Bone marrow (tissue), 2 donors: Measurements from ENCODE around the gene CLBA1.

Source experiments
- DNase-seq, 2 donors: peaks; one replicate each; lab custom pipeline; 2025; lab: John Stamatoyannopoulos, UW

The CLBA1 gene

GRCh38 chr14:104979758-104980610 is 5.6 kb upstream of the CLBA1 start:
- no peak for DNase-seq

- DNase-seq: no peak
Observed at GRCh38 chr14:104980611-104981531, 4.7 kb upstream of the CLBA1 start.

GRCh38 chr14:104981699-104982541 is 3.7 kb upstream of the CLBA1 start:
- no peak for DNase-seq

DNA sequence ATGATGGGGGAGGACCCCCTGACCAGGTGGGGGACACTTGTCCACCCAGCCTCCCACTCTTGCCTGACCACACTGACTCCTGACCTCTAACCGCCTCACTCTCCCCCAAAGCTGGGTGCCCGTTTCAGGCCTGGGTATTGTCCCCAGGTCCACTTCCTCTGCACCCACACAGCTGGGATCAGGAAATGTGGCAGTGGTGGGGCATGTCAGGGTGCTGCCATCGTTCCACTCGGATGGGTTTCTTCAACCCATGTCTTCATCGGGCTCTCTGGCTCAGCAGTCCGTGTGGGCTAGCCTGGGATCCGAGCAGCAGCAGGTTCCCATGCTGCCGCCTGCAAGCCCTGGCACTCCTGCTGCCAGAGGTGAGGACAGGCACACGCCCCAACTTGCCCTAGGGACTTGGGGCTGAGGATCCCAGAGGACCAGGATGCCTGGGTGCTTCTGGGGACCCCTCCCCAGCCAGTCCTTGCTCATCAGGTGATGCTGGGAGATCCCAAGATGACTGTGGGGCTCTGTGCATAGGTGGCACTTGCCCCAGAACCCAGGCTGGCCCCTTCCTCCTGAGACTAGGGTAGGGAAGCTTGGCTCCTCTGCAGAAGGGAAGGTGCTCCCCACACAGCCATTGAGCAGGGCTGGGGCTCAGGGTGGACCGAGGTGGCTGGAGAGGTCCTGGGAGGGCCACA is 2.9 kb upstream of the CLBA1 start:
- DNase-seq: no peak

DNA sequence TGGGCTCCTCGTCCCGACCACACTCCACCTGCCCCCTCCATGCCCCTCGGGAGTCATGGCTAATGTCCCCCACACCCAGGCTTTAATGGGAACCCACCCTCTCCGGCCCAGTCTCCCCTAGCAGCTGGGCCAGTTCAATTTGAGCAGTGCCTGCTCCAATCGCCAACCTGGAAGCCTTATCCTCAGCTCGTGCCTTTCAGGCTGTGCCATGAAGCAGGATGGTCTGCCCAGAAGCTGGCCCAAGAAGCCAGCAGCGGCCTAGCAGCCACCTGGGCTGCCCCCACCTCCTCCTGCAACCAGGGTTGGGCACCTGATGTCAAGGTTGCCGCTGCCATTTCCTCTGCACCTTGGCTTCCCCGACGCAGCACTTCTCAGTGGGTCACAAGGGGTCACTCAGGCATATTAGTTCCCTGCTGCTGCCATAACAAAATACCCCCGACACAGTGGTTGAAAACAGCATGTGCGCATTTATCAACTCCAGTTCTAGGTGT is 2.3 kb upstream of the CLBA1 start:
- no peak for DNase-seq

- DNase-seq: no peak
Observed at GRCh38 chr14:104984056-104984894, 1.3 kb upstream of the CLBA1 start.

DNA sequence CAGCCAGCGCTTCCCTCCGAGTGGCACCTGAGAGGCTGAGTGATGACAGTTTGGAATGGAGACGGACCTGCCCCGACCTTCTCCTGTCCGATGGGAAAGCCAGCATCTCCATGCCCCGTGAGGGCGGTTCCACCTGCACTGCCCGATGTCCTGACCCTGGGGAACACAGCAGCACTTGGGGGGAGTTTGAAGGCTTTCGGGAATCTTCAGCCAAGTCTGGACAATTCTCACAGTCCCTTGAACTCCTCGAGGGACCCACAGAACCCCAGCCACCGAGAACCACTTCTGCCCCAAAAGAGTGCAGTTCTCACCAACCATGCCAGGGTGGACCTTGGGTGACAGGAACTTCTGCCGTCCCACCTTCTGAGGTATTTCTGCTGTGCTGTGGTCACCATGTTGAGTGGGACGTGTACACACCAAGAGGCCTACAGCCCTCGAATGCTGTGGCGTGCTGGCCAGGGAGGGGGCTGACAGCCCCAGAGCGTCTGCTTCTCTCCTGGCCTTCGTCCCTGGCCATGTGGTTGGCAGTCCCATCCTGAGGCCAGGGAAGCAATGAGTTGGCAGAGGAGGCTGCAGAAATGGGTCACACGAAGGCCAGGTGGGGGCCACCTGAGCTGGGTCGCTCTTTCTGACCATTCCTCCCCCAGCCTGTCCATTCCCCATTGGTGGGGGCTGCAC is 1.0 kb downstream of the CLBA1 start:
- no peak for DNase-seq

DNA sequence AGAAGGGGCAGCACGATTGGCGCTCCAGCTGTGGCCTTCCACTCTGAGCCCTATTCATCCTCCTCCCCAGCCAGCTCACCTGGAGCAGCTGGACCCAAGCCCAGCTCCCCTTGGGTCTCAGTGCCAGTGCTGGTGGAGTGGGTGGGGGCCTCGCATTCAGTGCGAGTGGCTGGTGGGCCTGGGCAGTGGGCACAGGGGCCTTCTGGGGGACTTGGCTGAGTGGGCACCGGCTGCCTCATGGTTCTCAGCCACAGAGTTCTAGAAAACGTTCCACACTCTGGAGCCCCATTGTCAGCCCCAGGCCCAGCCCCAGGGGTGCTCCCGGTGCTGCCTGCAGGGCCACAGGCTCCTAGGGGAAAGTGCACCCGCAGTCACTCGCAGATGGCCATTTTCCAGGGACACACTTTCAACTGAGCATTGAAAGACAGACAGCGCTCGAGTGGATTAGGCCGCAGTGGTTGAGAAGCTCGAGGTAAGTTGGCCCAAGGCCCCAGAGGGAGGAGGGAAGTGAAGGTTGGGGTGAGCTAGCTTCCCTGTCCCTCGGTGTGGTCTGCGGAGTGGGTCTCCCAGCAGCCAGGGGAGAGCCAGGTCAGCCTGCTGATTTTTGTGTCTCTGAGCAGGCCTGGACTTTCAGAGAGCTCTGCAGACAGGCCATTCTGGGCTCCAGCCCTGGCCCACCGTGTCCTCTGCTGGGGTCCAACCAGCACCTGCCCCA is 3.8 kb downstream of the CLBA1 start:
- no peak for DNase-seq

DNA sequence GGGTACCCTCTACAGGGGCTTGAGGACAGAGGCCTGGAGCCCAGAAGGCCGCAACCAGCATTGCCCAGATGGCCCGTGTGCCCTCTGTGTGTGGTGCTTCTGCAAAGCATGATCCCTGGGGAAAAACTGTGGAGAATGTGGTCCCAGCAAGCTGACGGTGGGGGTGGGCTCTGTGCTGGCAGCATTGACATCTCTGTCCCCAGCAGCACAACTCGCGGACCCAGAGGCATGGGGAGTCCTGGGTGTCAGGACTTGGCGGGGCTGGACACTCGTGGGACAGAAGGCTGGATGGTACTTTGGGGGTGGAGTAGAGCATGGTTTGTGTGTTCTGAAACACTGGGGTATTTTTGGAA is 4.3 kb downstream of the CLBA1 start:
- DNase-seq: no peak

- DNase-seq: no peak
Observed at GRCh38 chr14:104991896-104992230, 6.3 kb downstream of the CLBA1 start.

DNA sequence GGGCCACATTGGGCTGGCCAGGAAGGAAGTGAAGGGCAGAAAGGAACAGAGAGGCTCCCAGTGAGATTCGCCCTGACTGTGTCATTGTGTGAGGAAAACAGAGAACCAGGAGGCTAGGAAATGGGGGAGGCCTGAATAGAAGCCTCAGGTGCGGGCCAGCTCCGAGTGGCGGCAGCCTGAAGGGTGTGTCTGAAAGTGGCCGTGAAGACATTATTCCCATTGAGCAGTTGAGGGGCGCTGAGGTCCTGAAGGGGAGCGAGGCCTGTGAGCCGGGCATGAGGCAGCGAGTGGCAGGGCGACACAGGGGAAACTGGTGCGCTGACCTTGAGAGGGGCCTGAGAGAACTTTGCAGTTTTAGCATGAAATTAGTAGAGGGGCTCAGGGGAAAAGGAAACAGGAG is 6.9 kb downstream of the CLBA1 start:
- DNase-seq: no peak

DNA sequence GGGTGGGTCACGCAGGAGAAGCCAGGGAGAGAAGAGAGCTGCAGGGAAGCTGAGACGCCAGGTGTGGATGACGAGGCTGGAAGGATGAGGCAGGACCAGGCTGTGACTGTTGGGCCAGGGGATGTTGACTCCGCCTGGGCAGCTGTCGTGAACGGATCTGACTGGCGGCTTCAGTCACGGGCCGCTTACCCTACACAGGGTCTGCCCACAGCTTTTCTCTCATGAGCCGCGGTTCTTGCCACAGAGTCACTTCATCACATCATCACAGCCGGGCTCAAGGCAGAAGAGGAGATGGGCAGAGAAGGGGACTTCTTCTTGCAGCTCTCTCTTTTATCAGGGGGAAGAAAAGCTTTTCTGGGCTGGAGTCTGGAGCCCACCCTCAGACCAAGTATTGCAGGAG is 7.7 kb downstream of the CLBA1 start:
- DNase-seq: no peak

DNA sequence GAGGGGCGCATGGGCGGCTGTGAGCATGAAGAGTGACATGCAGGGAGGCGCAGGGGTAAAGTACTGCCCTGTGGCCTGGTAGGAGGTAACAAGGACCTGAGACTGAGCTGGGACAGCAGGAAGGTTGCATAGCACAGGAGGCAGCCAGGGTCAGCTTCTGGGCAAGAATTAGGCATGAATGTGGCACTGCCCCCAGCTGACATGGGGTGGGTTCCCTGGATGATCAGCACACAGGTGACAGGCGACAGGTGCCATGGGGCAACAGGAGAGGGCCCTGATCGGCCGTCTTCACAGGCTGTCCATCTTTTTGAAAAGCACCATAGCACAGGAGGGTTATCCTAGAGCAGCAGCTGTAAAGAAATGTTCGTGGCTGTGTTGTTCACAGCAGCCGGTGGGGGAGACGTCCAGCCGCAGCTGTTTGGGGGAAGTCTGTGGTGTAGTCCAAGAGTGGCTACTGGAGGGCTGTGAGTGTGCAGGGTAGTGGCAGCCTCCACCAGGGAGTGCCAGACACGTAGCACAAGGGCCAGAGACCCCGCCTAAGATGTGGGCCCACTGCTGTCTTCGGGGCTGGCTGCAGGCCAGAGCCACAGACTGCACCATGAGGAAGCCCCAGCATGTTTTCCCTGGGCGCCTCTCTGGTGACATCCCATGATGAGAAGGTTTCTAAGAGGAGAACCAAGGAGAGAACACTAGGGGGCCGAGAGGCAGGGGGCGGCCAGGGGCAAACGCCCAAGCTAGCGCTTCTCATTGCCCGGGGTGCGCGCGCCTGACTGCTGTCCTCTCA is 8.4 kb downstream of the CLBA1 start:
- DNase-seq: peak in 1 of 2 donors; percentile 7

GRCh38 chr14:104994978-104995377 is 9.4 kb downstream of the CLBA1 start:
- DNase-seq: no peak

GRCh38 chr14:104996032-104996431 is 10.4 kb downstream of the CLBA1 start:
- DNase-seq: no peak

DNA sequence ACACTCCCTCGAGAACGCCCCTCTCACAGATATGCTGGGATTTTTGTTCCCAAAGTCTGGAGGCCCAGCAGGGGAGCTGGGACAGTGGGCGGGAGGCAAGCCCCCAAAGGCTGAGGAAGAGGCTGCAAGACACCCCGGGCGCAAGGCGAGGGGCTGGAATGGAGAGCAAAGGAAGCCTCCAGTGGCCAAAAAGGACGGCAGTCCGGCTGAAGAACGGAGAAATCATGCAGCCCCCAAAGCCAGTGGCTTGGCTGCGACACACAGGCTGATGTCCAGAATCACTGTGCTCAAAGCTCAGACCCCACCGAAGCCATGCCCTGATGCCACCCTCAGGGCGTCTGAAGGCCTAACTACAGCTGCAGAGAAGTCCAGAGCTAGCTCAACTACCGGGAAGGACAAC is 10.9 kb downstream of the CLBA1 start:
- DNase-seq: no peak

DNA sequence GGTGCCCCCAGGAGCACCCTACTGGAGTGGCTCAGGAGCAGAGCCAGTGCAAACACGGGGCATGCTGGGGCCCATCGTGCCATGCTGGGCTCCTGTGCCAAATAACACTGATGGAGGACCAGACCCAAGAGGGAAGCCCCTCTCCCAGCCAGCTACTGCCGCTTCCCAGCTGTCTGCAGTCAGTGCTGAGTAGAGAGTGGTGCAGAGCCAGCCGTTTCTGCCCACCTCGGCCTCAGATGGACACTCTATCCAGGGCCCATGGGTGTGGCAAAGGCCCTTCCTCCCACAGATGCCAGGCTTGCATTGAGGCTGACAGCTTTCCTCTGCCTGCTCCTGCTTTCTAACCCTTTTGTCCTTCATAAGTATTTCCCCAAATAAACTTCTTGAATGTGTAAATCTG is 13.2 kb downstream of the CLBA1 start:
- DNase-seq: no peak

DNA sequence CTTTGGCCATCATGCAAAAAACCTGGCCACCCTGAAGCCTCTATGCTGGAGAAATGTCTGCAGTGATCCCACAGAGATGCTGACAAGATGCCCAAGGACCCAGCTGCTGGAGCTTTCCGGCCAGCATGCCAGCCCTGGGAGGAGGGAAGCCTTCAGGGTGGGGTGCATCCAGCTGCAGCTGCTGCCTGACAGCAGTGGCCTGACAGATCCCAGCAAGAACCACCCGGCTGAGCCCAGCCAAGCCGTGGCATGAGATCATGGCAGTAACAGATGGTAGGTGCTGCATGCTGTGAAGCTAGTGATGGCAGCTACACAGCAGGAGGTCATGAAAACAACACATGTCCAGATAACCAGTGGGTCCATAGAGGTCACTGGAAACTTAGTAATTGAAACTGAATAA is 13.8 kb downstream of the CLBA1 start:
- DNase-seq: no peak
